DMS53 treated with DMSO at 0.1 percent for 48 hours (cell line): Measurements from ENCODE around the gene MYO10.
"Not testable (repeated sequence)": the region's sequence is repeated elsewhere in the genome, so short reads cannot be mapped to it uniquely, and the experiment has no call there.

Experiments used
- DNase-seq: peaks from one replicate; lab custom pipeline; 2025; ENCODE audit not compliant: unreplicated experiment; lab: John Stamatoyannopoulos, UW

MYO10 gene

DNA sequence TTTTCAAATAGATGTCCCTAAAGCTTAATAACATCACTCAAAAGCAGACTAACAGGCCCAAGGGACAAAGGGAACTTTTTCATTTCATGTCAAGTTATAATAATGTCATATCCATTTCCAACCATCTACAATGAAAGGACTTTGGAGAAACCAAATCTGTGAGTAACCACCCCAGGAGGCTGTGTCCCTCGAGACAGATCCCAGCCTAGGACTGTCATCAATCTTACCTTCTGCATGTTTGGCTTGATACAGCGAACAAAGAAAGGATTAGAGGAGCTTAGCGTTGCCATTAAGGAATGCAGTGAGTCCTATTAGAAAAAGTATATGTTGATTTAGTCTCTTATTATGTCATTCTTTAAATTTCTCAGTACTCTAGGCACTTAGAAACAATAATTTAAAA is 181.5 kb downstream of the MYO10 start:
- no peak for DNase-seq

DNA sequence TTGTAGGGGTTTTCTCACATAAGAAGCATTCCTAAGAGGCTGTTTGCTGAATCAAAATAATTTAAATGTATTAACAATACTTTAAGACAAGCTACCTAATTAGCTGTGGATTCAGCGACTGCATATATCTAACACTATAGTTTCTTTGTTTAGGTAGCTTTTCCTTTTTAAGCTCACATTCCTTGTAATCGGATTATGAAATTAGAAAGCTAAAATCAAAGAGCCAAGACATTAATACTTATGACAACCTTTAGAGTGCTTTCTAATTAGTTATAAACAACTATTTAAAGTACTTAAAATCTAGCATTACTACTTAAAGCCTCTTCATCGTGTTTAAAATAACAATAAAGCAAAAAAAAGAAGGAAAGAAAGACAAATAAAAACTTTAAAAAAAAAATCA is 182.0 kb downstream of the MYO10 start:
- DNase-seq = no peak

DNA sequence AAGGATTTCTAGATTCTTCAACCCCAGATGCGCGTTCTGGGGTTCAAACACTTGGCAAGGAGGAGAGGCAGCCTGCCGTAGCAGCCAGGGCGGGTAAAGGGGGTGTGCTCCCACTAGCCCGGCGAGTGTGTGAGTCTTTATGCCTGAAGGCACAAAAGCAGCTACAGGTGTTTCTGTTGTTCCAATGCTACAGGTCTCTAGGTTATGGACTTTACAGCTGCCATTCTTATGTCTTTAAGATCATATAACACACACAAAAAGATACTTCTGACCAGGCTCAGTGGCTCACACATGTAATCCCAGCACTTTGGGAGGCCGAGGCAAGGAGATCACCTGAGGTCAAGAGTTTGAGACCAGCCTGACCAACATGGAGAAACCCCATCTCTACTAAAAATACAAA is 185.6 kb downstream of the MYO10 start:
- DNase-seq = no peak

DNA sequence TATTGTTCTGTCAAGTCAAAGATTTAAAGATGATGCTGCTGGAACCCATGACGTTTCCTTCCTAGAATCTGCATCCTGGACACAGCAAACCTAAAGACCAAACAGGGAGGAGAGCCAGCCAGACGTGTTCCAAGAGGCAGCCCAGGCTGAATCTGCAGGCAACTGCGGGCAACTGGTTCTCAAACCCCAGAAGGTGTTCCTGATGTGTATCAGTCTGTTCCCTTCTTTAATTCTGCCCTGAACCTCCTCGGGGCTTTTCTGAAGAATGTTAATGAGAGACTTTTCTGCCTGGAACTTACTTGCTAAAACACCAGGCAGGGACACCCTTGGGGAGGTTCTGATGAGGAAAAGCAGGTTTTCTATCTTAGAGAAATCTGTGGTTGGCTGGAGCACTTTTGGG is 186.5 kb downstream of the MYO10 start:
- DNase-seq = no peak

DNA sequence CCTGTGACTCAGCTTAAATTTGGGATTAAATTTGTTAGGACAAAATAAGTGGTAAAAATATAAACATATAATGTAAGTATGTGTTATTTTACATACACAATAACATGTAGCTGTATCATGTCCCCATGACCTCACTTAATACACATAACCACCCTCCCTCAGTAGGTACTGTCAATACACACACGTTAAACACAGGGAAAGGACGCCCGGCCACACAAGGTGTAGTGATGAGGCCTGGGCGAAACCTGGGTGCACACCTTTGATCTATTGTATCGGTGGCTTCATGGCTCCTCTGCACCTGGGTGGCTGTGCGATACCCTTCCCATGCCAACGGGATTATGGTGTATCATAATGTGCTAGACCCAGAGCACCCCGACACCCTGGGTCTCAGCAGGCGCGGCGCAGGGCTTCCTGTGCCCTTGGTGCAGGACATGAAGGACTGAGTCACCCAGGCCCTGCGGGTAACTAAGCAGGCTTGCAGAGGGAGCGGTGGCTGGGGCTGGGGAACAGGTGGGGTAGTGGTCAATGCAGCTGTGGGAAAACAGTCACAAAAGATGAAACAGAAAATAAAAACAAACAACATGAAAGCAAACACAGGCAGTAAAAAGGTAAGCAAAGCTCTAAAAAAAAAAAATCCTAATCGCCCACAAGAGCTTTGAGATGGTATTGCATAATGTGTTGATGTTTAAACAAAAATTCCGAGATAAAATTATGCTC is 191.8 kb downstream of the MYO10 start:
- no peak for DNase-seq

DNA sequence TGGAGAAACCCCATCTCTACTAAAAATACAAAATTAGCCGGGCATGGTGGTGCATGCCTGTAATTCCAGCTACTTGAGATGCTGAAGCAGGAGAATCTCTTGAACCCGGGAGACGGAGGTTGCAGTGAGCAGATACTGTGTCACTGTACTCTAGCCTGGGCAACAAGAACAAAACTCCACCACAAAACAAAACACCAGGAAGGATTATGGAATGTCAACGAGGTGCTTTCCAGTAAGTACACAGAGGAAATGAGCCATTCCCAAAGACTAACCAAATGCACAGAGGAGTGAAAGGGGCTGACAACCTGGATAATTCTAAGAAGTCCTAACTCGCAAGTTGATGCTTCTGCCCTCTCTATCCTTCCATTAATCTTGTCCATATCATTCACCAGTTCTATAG is 193.2 kb downstream of the MYO10 start:
- no peak for DNase-seq

DNA sequence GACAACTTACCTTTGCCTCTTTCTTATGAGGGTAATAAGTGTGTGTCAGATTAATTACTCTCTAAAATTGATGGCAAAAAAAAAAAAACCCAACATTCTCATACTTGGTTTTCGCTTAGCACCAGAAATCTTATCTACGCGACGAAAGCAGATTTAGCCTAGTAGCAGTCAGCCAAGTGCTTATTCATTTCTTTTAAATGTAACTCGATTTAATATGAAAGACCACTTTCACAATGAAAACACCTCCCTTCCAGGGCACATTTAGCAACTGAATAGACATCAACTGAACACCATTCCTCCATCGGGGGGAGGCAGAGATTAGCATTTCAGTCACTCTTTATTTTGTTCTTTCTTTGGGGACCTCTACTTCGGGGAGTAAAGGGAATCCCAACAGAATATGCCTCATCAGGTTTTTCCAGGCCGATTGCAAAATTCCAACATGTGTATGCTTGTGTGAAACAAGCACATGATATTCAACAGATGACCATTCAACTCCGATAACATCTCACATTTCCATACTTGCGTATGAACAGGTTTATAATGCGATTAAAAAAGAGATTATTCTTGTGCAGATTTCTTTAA is 195.2 kb downstream of the MYO10 start:
- no peak for DNase-seq

DNA sequence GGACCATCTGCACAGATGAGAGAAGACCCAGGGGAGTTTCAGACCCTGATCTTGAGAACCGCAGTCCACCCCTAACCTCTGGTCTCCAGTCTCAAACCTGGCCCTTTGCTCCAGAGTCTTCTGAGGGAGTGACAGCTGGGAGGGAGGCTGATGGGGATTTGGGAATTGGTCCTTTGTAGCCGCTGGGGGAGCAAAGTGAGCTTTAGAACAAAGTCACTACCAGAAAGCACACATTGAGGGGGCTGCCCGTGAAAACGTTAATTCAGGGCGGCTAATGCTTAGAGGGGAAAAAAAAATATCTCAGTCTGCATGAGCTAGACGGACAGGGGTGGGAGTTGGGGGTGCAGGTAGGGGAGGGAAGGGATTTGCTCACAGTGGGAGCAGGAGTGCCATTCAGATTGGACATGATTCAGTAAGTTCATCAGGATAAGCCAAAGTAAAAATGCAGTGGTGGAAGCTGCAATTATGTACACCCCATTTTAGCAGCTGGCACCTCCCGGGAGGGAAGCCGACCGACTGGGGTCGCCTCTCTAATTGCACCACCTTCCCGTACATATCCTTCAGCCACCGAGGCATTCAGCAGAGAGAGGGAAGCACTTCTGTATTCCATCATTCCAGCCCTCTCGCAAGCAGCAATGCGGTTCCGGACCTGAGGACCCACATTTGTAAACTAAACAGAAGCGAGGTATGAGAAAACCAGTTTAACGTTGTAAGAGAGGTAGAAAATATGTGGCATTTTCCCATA is 195.8 kb downstream of the MYO10 start:
- no peak for DNase-seq

DNA sequence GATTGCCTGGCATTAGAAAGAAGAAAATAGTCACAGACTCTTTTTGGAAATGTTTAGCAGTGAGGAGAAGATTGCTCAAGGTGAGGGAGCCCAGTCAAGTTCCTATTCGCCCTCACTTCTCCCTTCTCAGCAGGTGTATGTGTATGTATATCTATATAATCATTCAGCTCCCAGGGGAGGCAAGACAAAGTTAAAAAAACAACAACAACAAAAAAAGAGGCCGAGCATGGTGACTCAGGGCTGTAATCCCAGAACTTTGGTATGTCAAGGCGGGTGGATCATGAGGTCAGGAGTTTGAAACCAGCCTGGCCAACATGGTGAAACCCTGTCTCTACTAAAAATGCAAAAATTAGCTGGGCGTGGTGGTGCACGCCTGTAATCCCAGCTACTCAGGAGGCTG is 197.7 kb downstream of the MYO10 start:
- not testable (repeated sequence) for DNase-seq

DNA sequence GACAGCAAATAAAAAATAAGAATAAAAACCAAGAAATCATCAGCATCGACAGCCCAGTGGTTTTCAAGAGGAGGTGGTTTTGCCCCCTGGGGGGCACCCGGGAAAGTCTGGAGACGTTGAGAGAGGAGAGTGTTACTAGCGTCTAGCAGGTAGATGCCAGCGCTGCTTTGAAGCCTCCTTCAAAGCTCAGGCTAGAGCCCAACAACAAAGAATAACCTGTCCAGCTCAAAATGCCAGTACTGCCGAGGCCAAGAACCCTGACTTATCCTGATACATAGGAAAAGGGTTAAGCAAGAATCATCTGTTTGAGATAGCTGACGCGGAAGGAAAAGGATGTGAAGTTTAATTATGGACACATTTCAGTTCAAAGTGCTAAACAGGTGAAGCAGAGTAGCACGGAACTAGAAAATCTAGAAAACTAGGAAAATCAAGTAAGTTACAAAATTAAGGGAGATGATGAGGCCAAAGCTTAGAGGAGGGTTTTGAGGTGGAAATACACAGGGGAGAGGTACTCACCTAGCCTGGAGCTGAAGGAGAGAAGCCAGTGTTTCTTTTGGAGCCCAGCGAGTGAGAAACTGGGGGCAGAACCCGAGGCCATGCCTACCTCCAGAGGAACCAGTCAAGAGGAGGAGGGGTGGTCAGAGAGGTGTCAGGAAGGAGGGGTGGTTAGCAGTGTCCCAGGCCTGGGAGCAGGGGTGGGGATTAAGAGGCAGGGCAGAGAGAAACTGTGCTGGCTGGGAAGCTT is 198.3 kb downstream of the MYO10 start:
- no peak for DNase-seq

DNA sequence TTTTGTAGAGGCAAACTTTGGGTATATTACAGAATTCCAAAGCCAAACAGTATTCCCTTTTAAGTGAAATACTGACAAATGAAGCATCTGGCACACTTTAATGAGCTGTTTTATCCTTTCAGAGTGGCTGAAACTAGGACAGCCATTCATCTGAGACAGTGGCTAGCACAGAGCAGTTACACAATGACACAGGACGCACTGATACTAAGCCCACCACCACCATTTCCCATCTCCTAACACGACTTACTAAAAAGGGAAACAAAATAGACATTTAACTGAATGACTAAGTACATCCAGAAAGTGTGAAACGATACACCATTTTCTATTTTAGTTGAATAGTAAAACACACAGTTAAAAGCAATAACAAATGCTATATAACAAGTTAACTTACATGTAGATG is 198.9 kb downstream of the MYO10 start:
- no peak for DNase-seq

DNA sequence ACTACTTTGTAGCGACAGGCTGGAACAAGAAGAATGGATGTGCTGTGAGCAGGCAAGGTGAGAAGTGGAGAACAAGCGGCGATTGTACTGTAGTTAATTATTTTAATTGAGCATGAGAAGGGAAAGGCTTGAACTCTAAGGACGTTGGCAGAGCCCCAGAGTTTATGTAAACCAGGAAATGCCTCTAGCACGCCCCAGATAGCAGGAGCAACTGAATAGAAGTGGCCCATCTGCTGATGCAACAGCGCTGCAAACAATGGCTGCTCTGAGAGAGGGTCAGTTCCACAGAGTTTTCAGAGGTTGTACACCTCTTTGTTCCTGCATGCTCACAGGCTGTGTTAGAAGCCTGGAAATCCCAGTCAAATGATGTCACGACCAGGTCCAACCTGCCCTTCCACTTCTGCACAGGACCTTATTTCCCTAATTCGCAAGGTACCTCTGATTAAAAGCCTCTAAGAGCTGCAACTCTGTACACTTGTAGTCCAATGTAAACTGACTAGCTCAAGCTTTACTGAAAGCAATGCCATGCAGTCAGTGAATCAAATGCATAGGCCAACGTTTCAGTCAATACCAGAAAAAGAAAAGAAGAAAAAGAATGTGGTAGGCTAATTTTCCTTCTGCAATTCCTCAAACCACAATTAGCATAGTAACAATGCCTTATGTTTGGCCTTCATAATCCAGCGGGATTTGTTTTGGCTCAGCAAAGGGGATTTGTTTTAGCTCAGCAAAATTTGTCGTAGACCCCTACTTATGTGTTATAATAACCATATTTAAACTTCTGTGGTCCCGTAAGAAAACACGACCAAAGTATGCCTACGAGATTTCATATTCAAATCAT is 199.7 kb downstream of the MYO10 start:
- peak; percentile 92 for DNase-seq

DNA sequence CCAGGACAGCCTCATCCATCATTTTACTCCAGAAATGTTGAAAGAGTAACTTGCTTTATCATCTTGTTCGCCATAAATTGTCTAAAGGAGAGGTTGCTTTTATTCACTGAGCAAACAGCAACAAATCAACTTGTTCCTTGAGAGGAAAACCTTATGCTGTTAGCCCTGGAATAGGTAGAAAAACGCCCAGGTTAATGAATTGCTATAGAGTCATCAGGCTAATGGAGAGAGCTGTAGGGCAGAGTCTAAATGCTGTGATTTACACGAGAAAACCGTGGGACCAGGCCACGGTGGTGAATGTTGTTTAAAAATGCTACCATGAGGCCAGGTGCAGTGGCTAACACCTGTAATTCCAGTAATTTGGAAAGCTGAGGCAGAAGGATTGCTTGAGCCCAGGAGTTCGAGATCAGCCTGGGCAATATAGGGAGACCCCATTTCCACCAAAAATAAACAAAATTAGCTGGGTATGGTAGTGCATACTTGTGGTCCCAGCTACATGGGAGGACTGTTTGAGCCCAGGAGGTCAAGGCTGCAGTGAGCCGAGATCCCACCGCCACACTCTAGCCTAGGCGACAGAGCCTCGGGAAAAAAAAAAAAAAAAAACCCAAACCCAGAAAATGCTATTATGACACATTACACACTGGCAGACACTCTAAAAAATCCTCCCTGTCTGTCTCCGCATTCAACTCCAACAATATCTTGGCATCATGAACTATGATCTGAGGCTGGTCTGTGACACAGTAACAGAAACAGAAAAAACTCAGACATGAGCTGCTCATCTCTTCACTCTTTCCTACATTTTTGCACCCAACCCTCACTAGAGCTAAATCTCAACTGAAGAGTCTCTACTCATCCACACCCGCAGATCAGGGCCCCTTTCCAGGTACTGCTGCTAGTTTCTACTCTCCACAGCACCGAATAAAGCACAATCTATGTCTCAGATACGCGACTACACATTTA is 200.7 kb downstream of the MYO10 start:
- DNase-seq = no peak

DNA sequence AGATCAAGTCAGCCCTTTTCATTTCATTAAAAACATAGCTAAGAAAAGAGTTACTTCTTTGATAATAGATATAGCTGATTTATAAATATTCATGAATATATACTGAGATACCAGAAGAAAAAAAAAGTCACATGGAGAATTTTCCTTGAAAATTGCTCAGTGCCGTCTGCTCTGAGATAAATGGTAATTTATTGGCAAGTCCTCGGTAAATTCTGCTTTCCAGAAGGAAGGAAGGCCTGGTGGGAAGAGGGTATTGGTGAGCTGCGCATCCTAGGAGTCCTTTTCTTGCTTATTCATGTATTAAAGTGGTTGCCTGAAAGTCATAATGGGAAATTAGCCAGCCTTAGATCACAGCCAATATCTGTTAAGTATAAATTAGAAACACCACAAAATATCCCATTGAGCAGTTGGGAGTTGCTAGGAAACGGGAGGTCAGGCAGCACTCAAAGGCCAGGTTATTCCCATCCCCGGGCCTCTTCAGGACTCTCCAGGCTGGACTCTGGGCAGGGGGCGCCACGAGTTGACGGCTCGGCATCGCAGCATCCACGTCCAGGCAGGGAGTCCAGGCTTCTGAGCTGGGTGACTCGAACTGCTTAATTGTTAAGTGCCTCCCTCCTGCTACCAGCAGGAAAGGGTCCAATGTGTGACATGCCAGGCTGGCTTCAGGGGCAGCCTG is 202.6 kb downstream of the MYO10 start:
- no peak for DNase-seq

DNA sequence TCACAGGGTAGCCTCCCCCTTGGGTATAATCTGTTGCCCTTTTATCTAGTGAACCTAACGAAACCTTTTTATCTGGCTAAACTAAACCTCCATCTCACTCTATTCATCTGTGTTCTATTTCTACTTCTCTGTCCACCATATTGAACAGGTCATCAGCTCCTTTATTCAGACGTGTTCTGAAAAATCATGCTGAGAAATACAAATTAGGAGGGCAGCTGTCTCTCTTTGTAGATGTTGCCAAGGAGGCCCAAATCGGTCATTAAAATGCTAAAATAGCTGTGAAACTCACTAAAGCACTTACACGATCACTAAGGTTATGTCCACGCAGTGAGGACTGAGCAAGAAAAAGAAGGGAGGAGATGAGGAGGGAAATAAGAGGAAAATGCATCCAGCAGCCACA is 203.7 kb downstream of the MYO10 start:
- no peak for DNase-seq

DNA sequence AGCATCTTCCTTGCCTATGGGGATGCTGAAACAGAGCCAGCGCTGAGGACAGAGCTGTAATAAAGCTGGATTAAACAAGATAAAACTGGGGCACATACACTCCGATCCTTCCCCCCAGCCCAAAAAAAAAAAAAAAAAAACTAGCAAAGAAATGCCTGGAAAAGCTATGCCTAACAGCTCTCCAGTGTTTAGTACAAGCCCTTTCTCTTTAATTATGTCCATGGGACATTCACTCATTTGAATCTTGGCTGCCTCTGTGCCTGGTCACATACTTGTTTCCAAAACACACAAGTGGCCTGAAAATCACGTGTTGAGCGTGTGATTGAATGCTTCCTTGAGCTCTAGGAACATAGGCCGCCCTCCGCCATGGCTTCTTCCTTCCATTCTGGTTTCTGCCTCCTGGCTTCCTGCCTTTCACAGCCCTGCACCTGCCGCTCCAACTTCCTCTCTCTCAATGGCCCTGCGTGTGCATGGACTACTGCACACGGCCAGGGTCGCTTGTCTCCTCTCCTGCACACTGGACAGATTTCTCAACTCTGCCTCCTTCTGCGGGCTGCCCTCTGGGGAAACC is 208.2 kb downstream of the MYO10 start:
- peak; percentile 5 for DNase-seq

DNA sequence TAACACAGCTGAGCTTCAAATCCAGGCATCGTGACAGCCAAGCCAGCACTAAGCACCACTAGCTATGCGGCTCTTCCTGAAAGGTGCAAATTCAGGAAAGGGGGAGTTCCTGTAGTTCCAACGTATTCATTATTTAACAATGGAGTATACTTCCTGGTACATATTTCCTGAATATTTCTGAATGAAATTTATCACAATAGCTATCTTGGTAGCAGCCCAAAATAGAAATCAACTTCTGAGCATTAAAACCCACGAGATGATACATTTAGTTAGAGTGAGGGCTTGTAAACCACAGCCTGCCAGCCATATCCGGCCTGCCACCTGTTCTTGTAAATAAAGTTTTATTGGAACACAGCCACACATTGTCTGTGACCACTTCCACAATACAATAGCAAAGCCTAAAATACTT is 209.5 kb downstream of the MYO10 start:
- no peak for DNase-seq

DNA sequence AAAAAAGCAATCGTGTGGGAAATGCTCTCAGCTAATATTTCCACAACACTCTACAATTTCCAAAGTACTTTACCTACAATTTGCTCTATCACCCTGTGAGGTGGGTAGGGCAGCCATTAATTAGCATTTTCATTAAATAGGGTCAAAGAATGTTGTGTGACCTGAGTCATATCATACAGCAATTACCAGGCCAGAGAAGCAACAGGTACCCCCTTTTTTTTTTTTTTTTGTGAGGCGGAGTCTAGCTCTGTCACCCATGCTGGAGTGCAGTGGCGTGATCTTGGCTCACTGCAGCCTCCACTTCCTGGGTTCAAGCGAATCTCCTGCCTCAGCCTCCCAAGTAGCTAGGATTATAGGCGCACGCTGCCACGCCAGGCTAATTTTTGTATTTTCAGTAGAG is 210.5 kb downstream of the MYO10 start:
- DNase-seq = no peak

DNA sequence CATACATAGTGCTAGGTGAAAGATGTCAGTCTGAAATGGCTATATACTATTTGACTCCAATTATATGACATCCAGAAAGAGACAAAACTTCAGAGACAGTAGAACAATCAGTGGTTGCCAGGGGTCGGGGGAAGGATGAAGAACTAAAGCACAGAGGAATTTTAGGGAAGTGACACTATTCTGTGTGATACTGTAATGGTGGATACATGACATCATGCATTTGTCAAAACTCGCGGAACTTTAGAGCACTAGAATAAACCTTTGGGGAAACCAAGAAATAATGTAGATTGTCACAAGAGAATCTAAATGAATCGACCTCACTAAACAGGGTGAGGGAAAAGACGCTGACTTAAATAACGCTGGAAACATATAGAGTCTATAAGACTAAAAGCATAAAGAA is 212.3 kb downstream of the MYO10 start:
- no peak for DNase-seq
